ENCODE results near the gene ZC3H4.

DNA sequence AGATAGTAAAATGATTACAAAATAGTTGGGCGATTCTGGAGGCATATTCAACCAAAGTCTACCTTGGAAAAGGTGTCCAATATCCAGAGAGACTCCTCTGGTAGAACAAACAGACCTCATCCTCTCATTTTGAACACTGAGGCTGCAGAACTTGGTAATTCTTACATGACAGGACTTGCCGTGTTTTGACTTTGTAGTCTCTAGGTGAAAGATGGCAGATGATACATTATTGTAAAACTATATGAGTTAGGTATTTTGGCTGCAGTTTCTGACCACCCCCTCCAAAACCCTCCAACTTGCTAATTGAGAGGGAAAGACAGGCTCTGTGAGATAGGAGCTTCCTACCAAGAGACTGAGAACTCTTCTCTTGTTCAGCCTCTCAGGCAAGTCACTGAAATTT is 39.7 kb upstream of the ZC3H4 start:
- TF ChIP-seq, protein P1, sequence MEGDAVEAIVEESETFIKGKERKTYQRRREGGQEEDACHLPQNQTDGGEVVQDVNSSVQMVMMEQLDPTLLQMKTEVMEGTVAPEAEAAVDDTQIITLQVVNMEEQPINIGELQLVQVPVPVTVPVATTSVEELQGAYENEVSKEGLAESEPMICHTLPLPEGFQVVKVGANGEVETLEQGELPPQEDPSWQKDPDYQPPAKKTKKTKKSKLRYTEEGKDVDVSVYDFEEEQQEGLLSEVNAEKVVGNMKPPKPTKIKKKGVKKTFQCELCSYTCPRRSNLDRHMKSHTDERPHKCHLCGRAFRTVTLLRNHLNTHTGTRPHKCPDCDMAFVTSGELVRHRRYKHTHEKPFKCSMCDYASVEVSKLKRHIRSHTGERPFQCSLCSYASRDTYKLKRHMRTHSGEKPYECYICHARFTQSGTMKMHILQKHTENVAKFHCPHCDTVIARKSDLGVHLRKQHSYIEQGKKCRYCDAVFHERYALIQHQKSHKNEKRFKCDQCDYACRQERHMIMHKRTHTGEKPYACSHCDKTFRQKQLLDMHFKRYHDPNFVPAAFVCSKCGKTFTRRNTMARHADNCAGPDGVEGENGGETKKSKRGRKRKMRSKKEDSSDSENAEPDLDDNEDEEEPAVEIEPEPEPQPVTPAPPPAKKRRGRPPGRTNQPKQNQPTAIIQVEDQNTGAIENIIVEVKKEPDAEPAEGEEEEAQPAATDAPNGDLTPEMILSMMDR (IDR thresholded peaks at IDR 0.05), result no peak
- no peak for TF ChIP-seq POLR2AphosphoS5 (IDR thresholded peaks at IDR 0.05)
